HFFc6 (cell line): Measurements from ENCODE around the gene DPYD. TPM values are rescaled to one million over a fixed set of nuclear protein-coding genes. Genes with fewer than 3 reads are reported as not detected.

Source experiments
- DNase-seq: peaks from one replicate; pipeline ENCODE4 v3.0.0-alpha.2; 2018
- H3K27ac Mint-ChIP-seq: 2 replicates; pipeline ENCODE4 v1.8.0; 2020; ENCODE audit warnings: mild to moderate bottlenecking, mixed read lengths
- H3K27me3 Mint-ChIP-seq: 2 replicates; pipeline ENCODE4 v1.8.0; 2021; ENCODE audit warnings: mild to moderate bottlenecking, moderate library complexity, mixed read lengths; ENCODE audit not compliant: insufficient read depth
- H3K36me3 Mint-ChIP-seq: 2 replicates; pipeline ENCODE4 v1.8.0; 2021; ENCODE audit warnings: low read depth, mixed read lengths
- H3K4me1 Mint-ChIP-seq: 2 replicates; pipeline ENCODE4 v1.8.0; 2020; ENCODE audit warnings: low read depth, mixed read lengths
- H3K4me3 Mint-ChIP-seq: 2 replicates; pipeline ENCODE4 v1.8.0; 2020; ENCODE audit warnings: mild to moderate bottlenecking, moderate library complexity, mixed read lengths
- H3K9me3 Mint-ChIP-seq: 2 replicates; pipeline ENCODE4 v1.8.0; 2020; ENCODE audit warnings: mild to moderate bottlenecking, mixed read lengths
- total RNA-seq, 6 experiments: library from RNA; stranded (reverse); fragmentation: NEBNext Ultra II Directional; extraction: Animal tissue kit (Norgen Biotek cat#: 25700); gene quantifications; 2 replicates in 1 of 6; 3 replicates in 5 of 6; pipeline ENCODE4 v1.2.3, GENCODE V29; 2021
- TF ChIP-seq, protein P1 (sequence below): fragments of 200-600 bp; sonication (generic); IDR thresholded peaks from 2 replicates; pipeline ENCODE4 v1.5.0; 2021; ENCODE audit warnings: antibody characterized with exemption, mild to moderate bottlenecking

Gene DPYD
- total RNA-seq, 6 experiments from 2014 or later = 37.0 to 77.8 (median 67.9) TPM

DNA sequence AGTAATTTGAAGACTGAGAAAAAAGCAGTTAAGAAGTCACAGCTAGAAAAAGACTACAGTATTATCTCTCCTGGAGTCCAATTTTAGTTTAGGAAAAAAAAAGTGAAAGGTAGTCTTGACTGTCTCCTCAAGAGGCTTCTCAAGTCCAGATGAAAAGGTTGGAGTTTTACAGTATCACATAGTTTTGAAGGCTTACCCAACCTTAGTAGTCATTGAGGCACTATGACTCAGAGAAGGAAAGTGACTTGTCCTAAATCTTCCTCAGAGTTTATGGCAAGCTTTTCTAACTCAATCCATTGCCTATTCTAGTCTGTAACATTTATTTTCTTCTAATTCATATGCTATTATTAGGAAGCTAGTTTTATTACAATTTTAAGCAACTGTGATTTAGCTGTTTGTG is 174.9 kb downstream of the DPYD start:
- no peak overlapping the region for H3K4me3 Mint-ChIP-seq
- H3K4me1 Mint-ChIP-seq = peaks cover 44% of the 10 kb centered on the region
- H3K9me3 Mint-ChIP-seq = no peaks in the 10 kb centered on the region
- TF ChIP-seq, protein P1, sequence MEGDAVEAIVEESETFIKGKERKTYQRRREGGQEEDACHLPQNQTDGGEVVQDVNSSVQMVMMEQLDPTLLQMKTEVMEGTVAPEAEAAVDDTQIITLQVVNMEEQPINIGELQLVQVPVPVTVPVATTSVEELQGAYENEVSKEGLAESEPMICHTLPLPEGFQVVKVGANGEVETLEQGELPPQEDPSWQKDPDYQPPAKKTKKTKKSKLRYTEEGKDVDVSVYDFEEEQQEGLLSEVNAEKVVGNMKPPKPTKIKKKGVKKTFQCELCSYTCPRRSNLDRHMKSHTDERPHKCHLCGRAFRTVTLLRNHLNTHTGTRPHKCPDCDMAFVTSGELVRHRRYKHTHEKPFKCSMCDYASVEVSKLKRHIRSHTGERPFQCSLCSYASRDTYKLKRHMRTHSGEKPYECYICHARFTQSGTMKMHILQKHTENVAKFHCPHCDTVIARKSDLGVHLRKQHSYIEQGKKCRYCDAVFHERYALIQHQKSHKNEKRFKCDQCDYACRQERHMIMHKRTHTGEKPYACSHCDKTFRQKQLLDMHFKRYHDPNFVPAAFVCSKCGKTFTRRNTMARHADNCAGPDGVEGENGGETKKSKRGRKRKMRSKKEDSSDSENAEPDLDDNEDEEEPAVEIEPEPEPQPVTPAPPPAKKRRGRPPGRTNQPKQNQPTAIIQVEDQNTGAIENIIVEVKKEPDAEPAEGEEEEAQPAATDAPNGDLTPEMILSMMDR = no peak
- H3K36me3 Mint-ChIP-seq = no peaks in the 10 kb centered on the region; the same call in 1 of the 2 replicates
- no peaks in the 10 kb centered on the region for H3K27me3 Mint-ChIP-seq
- no peak overlapping the region for H3K27ac Mint-ChIP-seq
- DNase-seq = peak; percentile 35

DNA sequence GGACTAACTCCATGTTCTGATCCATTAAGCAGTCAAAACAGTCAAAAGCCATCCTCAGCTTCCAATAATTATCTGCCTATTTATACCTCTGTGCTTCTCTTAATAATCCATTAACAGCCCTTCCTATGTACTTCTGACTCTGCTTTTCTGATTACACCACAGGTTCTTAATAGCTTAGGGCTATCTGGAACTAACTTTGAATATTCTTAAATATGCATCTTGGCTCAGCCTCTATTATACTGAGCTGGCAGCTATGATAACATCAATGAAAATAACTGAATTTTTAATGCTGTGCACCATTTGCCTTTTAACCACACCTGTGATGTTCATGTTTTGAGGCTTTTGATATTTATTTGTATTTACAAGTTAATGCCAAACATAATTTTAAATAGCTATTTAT is 175.9 kb downstream of the DPYD start:
- no peaks in the 10 kb centered on the region; the same call in 1 of the 2 replicates for H3K36me3 Mint-ChIP-seq
- DNase-seq = no peak
- no peak overlapping the region for H3K4me3 Mint-ChIP-seq
- TF ChIP-seq, protein P1 = no peak
- peaks cover 53% of the 10 kb centered on the region for H3K4me1 Mint-ChIP-seq
- H3K27me3 Mint-ChIP-seq = no peaks in the 10 kb centered on the region
- H3K9me3 Mint-ChIP-seq = no peaks in the 10 kb centered on the region
- no peak overlapping the region for H3K27ac Mint-ChIP-seq

- Mint-ChIP-seq H3K4me1 (peaks cover 67% of the 10 kb centered on the region), H3K36me3 (peaks cover 3% of the 10 kb centered on the region; the same call in 1 of the 2 replicates), H3K27ac (no peak overlapping the region), H3K4me3 (no peak overlapping the region), H3K9me3 (no peaks in the 10 kb centered on the region), H3K27me3 (no peaks in the 10 kb centered on the region)
- TF ChIP-seq, protein P1 = no peak
- DNase-seq = no peak
Observed at GRCh38 chr1:97743129-97743528, 177.7 kb downstream of the DPYD start.

- TF ChIP-seq, protein P1 = no peak
- peaks cover 58% of the 10 kb centered on the region for H3K4me1 Mint-ChIP-seq
- H3K4me3 Mint-ChIP-seq = no peak overlapping the region
- peak overlapping the region; percentile 37; the same call in 1 of the 2 replicates for H3K27ac Mint-ChIP-seq
- peaks cover 13% of the 10 kb centered on the region; the same call in 1 of the 2 replicates for H3K36me3 Mint-ChIP-seq
- H3K9me3 Mint-ChIP-seq = no peaks in the 10 kb centered on the region
- DNase-seq = no peak
- no peaks in the 10 kb centered on the region for H3K27me3 Mint-ChIP-seq
Observed at GRCh38 chr1:97740891-97741290, 179.9 kb downstream of the DPYD start.

DNA sequence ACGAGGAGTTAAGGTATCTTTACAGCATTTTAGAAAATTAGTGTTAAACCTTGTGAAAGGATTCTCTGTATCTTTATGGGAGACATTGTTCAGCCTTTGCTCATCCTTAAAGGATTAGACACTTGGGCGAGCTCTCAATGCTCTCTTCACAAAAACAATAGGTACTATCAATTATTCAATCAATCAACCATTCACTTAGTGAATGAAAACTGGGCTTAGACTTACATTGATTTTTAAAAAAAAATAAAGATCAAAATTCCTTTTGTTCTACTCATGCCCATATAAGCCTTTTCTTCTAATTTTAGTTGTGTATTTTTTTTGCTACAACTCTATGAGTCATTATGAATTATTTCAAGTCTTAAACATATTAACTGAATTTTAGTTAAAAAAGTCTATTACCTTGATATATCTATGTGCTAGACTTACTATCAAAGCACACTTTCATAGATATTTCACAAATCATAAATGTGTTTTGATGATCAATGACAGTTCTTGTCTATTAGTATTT is 181.2 kb downstream of the DPYD start:
- H3K9me3 Mint-ChIP-seq = no peaks in the 10 kb centered on the region
- no peak for DNase-seq
- peak overlapping the region; percentile 37 for H3K27ac Mint-ChIP-seq
- no peak overlapping the region for H3K4me3 Mint-ChIP-seq
- TF ChIP-seq, protein P1 = no peak
- H3K4me1 Mint-ChIP-seq = peaks cover 51% of the 10 kb centered on the region
- H3K36me3 Mint-ChIP-seq = peaks cover 13% of the 10 kb centered on the region; the same call in 1 of the 2 replicates
- H3K27me3 Mint-ChIP-seq = no peaks in the 10 kb centered on the region
